GM13976 (cell line): ENCODE measurements around the gene ADIPOR2.
"Not testable (repeated sequence)": the region's sequence is repeated elsewhere in the genome, so short reads cannot be mapped to it uniquely, and the experiment has no call there.

Experiments used
- DNase-seq: peaks from one replicate; pipeline ENCODE4 v3.0.0; 2012; ENCODE audit warnings: low spot score
- CTCF ChIP-seq: IDR thresholded peaks from 2 replicates; pipeline ENCODE4 v1.5.1; 2012; ENCODE audit warnings: borderline replicate concordance, mild to moderate bottlenecking; ENCODE audit not compliant: insufficient read depth; ENCODE audit errors: extremely low read depth, missing control alignments, control extremely low read depth
- in situ Hi-C: fragments of 300-500 bp; cut with MboI; formaldehyde crosslinking; loops from one replicate; pipeline ENCODE4 v1.12.0; 2022; ENCODE audit warnings: low sequenced_read_pairs, mixed read lengths, inconsistent platforms; ENCODE audit not compliant: unreplicated experiment

The ADIPOR2 gene

GRCh38 chr12:1692895-1693610, 2.2 kb downstream of the ADIPOR2 start:
- TF ChIP-seq CTCF = no peak
- no peak for DNase-seq

GRCh38 chr12:1695097-1695496, 4.2 kb downstream of the ADIPOR2 start:
- DNase-seq, in situ Hi-C loops: not testable (repeated sequence)

More at GRCh38 chr12:1692895-1693610, 2.2 kb downstream of the ADIPOR2 start:
- in situ Hi-C loops = no loop called here

- no peak for DNase-seq
- in situ Hi-C loops = no loop called here
Observed at GRCh38 chr12:1695886-1696670, 5.2 kb downstream of the ADIPOR2 start.

GRCh38 chr12:1696800-1697199, 5.9 kb downstream of the ADIPOR2 start:
- no peak for TF ChIP-seq CTCF
- no peak for DNase-seq
- in situ Hi-C loops = no loop called here

More at GRCh38 chr12:1695886-1696670, 5.2 kb downstream of the ADIPOR2 start:
- no peak for TF ChIP-seq CTCF

- in situ Hi-C loops = no loop called here
- no peak for DNase-seq
Observed at GRCh38 chr12:1697271-1697670, 6.4 kb downstream of the ADIPOR2 start.

GRCh38 chr12:1698720-1699119, 7.8 kb downstream of the ADIPOR2 start:
- TF ChIP-seq CTCF = no peak
- DNase-seq = no peak
- in situ Hi-C loops = no loop called here

More at GRCh38 chr12:1697271-1697670, 6.4 kb downstream of the ADIPOR2 start:
- no peak for TF ChIP-seq CTCF

GRCh38 chr12:1702713-1703112, 11.8 kb downstream of the ADIPOR2 start:
- in situ Hi-C loops = no loop called here
- DNase-seq = no peak
- TF ChIP-seq CTCF = no peak
